ENCODE measurements around the gene PSMB3.

DNA sequence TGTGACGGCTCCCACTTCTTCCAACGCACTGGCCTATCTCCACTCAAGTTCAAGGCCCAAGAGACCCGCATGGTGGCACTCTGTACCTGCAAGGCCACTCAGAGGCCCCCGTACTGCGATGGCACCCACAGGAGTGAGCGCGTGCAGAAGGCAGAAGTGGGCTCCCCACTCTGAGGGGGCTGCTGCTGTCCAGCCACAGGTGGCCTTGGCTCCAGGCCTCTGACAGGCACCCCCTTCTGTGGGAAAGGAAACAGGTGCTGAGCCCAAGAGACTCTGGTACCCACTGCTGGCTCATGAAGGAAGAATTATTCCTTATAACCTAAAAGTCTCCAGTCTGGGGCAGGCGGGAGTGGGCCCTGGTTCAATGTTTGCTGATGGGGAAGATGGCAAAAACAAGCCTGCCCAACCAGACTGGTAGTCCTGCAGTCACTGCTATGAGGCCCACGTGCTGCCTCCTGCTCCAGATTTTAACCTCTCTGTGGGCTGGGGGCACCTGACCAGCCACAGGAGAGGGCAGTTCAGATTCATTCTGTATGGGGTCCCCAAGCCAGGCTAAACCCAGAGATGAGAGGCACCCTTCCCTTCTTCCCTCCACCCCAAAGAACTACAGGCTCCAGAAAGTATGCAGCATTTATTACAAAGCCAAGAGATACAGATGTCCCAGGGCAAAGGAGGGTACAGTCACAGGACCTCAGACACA lies 19.1 kb upstream of the PSMB3 start:
- no peak for TF ChIP-seq CTCF (IDR thresholded peaks at IDR 0.05; ENCODE audit: borderline replicate concordance, extremely low read depth, low read length, poor library complexity, severe bottlenecking)
- TF ChIP-seq EZH2 (IDR thresholded peaks at IDR 0.05; ENCODE audit: borderline replicate concordance, low read depth, low read length, severe bottlenecking): no peak

Data from DND-41 (cell line).